ENCODE data around the gene RPS14.

RPS14 gene

DNA sequence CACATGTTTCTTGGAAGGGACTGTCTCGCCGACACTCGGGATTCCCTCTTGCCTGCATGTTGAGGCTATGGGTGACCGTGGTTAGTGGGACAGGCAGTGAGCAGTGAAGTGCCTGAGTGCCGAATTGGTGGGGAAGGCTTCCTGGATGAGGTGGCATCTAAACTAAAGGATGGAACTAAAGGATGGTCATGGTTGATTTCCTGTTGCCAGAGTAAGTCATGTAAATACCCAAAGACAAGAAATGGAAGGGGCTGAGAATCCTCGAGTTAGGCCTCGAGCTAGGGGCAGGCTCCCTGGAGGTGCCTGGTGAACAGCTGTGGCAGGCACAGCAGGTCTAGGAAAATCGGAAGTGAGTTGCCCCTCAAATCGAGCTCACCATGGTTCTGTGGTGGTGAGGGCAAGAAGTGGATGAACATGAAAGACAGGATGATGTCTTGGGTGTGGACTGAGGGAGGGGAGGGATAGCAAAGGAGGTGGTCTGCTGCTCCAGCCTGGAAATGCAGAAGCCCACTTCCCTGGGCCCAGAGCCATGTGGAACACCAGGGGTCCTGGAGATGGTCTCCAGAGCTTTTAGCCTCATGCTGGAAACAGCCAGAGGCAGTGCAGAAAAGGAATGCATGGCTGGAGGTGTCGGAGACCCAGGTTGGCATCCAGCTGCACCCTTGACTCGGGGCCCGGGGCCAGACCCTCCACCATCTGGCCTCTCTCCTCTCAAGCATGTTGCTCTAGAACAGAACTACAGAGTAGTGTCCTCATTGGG lies 49.0 kb downstream of the RPS14 start:
- no peak for DNase-seq (ENCODE audit: low spot score)

DNA sequence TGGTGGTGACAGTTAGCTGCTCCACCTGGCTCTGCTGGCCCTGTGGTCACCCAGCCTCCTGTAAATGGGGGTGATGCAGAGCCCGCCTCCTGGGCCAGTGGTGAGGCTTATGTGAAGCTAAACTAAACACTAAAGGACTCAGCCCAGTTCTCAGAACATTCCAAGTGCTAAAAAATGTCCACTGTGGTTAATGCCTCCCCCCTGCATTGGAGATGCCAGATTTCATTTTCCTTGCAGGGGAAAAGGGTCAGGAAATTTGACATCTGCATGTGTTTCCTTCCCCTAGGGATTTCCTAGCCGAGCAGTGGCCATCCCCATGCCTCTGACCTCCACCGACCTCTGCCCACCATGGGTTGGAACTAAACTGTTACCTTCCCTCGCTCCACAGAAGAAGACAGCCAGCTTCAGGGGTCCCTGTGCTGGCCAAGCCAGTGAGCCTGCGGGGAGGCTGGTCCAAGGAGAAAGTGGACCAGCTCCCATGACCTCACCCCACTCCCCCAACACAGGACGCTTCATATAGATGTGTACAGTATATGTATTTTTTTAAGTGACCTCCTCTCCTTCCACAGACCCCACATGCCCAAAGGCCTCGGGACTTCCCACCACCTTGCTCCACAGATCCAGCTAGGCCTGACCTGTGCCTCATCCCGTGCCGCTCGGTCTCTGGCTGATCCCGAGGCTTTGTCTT lies 49.9 kb downstream of the RPS14 start:
- DNase-seq (ENCODE audit: low spot score) = no peak

DNA sequence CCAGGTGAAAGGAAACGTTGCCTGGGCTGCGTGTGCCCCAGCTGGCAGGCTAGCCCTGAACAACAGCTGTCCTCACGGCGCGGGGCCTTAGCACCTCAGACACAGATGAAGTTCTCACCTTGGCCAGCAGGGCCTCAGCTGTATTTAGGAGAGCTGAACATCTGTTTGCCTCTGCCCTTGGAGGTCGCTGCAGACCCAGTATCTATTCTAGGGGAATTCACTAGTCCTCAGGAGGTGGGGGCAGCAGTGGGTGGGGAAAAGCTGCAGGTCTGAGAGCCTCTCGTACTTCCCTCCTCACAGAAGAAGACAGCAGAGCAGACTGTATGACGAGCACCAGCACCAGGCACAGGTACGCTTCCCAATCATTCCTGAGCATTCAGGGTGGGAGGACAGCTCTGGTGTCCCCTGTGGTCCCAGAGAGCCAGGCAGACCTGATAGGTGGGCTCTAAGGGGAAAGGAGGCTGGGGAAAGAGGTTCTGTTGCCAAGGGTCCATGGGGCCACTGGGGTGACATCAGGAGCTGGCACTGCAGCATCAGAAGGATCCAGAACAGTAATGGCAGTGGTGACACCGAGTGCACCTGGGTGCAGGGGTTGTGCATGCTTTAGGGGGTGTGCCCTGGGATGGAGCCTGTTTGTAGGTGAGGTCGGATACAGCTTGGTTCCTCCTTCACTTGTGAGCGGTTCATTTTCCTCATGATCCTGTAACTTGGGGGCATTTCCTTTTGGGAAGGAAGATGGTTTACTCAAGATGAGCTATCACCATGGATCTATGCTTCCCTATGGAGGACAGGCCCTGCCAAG lies 50.6 kb downstream of the RPS14 start:
- no peak for DNase-seq (ENCODE audit: low spot score)

DNA sequence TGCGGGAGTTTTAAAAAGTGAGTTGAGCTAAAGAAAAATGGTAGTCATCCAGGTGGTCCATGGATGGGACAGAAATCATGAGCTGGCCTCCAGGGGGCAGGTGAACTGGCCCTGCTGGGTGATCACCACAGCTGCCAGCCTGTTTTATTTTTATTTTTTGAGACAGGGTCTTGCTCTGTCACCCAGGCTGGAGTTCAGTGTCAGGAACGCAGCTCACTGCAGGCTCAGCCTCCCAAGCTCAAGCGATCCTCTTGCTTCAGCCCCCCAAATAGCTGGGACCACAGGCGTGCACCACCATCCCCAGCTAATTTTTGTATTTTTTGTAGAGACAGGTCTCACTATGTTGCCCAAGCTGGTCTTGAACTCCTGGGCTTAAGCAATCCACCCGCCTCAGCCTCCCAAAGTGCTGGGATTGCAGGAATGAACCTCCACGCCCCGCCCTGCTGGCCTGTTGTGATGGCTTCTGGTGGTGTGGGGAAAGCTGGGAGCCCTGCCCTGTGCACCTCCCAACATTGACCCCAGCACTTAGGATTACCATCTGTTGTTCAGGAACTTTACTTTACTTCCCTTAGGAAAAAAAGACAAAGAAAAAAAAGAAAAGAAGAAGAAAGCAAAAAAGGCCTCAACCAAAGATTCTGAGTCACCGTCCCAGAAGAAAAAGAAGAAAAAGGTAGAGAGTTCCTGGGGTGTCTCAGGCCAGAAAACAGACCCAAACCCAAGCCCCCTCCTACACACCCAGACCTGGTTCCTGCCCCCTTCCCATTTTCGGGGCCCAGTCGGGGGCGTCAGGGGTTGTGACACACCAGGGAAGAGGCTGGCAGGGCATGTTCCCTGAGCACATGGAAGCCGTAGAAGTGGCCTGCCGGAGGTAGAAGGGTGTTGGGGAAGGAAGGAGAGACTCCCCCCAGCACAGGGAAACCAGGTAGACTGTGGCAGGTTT lies 51.5 kb downstream of the RPS14 start:
- DNase-seq (ENCODE audit: low spot score) = no peak

DNA sequence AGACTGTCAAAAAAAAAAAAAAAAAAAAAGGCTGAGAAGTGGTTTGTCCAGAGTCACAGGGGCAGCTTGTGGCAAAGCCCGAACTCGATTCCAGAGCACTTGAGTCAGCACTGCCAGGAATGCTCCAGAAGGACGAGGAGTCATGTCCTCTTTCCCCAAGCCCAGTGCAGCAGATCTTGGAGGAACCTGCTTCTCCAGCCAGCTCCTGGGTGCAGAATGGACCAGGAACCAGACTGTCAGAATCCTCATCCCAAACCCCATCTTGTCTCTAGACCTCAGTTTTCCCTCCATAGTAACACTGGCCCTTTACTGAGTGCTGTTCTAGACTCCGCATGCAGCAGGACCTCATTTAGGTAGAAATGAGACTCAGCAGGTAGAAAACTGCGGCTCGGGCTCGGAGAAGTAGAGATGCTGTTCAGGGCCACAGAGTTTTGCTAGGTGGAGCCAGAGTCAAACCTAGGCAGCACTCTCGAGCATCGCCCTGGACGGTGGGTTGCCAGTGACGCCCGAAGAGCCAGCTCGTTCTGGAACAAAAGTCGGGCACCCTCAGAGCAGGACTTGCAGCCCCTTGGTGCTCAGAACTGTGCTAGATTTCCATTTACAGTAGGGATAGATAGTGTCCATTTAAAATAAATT lies 52.3 kb downstream of the RPS14 start:
- DNase-seq (ENCODE audit: low spot score) = no peak

DNA sequence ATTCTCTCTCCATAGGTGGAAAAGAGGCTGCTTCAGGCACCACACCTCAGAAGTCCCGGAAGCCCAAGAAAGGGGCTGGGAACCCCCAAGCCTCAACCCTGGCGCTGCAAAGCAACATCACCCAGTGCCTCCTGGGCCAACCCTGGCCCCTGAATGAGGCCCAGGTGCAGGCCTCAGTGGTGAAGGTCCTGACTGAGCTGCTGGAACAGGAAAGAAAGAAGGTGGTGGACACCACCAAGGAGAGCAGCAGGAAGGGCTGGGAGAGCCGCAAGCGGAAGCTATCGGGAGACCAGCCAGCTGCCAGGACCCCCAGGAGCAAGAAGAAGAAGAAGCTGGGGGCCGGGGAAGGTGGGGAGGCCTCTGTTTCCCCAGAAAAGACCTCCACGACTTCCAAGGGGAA lies 53.3 kb downstream of the RPS14 start:
- no peak for DNase-seq (ENCODE audit: low spot score)

DNA sequence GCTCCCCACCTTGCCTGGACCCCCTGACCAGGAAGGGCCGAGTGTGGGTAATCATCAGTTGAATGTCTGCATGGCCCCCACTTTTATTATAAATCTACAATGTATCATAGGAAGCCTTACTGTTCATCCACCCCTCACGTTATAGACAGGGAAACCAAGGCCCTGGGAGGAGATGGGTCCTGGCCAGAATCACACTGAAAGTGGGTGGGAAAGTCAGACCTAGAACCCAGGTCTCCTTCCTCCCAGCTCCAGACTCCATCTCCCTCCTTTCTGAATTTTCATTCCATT lies 53.9 kb downstream of the RPS14 start:
- DNase-seq (ENCODE audit: low spot score) = no peak

DNA sequence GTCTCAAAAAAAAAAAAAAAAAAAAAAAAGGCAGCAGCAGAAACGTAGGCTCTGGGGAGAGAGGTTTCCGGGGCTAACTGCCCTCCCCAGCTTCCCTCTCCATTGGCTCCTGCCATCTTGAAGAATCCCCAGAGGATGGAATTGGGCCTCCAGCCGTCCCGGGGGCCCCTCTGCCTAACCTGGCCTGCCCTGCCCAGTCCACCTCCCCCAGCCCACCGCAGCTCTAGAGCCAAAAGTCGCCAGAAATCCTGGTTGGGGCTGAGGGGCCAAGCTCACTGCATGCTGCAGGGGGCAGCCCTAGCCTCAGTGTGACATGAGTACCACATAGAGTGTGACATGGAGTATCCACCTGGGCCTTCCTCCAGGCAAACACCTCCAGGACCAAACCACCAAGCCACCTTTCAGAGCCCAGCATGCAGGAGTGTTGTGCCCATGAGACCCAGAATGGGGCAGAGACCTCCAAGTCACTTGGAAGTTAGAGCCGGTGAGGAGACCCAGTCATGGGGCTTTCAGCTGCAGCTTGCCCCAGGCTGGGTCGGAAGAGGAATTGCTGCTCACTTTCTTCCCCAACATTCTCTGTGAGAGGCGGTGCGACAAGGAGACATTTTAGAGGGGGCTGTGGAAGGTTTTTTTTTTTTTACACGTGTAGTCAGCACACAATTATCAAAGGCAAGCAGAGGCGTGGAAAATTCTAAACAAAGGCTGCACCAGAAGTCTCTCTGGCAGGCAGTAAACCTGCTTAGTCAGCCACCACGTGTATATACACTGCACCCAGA lies 54.4 kb downstream of the RPS14 start:
- no peak for DNase-seq (ENCODE audit: low spot score)

DNA sequence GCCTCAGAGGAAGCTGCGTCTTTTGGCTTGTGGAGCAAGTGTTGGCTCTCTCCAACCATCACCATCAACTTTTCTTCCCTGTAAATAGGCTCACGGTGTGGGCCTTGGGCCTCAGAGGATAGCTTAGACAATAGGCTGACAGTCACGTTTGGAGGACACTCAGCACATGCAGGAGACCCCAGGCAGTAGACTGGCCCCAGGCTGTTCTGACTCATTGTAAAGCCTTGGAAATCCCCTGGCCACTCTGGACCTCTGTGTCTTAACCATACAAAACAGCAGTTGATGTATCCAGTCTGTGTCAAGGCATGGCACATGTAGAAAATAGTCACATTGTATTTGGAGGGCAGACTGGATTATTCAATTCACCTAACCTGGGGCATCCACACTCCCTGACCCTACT lies 55.4 kb downstream of the RPS14 start:
- DNase-seq (ENCODE audit: low spot score) = no peak

DNA sequence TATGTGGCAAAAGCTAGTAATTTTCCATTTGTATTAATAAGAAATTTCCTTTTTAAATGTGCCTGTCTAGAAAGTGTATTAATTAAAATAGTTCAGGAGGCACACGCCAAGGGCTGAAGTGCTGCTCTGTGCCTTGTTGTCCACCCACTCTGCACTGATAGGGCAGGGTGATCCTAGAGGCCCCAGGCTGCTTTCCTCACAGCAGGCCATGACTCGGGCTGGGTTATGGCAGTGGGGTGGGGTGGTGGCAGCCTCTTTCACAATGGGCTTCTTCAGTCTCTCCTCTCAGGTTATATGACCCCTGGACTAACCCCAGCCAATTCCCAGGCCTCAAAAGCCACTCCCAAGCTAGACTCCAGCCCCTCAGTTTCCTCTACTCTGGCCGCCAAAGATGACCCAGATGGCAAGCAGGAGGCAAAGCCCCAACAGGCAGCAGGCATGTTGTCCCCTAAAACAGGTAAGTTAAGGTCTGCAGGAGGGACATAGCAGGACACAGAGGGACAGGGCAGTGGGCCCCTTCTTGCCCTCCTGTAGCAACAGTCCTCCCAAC lies 56.4 kb downstream of the RPS14 start:
- no peak for DNase-seq (ENCODE audit: low spot score)

DNA sequence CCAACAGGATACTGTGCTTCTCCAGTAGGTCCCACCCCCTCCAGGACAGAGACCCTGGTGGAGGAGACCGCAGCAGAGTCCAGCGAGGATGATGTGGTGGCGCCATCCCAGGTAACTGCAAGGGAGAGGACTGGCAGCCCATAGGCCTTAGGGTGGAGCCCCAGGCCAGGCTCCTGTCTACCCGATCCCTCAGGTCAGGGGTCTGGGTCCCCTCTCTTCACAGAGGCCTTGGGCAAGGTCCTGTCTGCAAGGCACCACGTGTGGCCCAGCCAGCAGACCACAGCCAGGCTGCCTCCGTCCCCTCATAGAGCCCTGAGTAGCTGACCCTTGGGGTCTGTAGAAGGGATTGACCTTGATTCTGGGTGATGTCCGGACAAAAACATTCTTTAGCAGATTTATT lies 56.9 kb downstream of the RPS14 start:
- no peak for DNase-seq (ENCODE audit: low spot score)
